HepG2 (cell line): ENCODE measurements around the gene PRAMEF12. TPM values are rescaled to one million over a fixed set of nuclear protein-coding genes. Genes with fewer than 3 reads are reported as not detected.

Source experiments
- ATAC-seq: fragments of 200-7000 bp; cut with Tn5 transposase; 3 replicates; pipeline ENCODE4 v1.9.1; 2020; ENCODE audit warnings: mild to moderate bottlenecking, moderate library complexity
- BruUV-seq: library from RNA; stranded (reverse); fragments of 400-500 nt; replicated peaks from 2 replicates; lab custom pipeline; 2021; lab: Mats Ljungman, UMichigan
- CTCF ChIA-PET: fragments of 300-600 bp; formaldehyde crosslinking; extraction: SDS; loops from one replicate; lab custom pipeline; 2021; ENCODE audit warnings: low total read pairs, inconsistent platforms, low intra/inter-chr PET ratio; lab: Yijun Ruan, JAX
- POLR2A ChIA-PET: fragments of 350-600 bp; sonication (Branson Sonifier 250); formaldehyde crosslinking; loops from one replicate; lab custom pipeline; 2020; ENCODE audit warnings: antibody characterized with exemption, inconsistent platforms; lab: Yijun Ruan, JAX
- DNase-seq: peaks from one replicate; pipeline ENCODE4 v3.0.0-alpha.2; 2015; ENCODE audit warnings: low spot score
- FAIRE-seq: peaks from 3 replicates; lab custom pipeline; 2011; peaks lifted over from hg19 to GRCh38; lab: Jason Lieb, UNC
- H2AFZ ChIP-seq: one replicate; pipeline ENCODE4 v1.6.1; 2011; ENCODE audit warnings: low read length, inconsistent platforms
- H3K27ac ChIP-seq: fragments of 300-600 bp; 3 replicates; pipeline ENCODE4 v1.8.0; 2011; ENCODE audit warnings: mixed run types, mild to moderate bottlenecking, mixed read lengths, low read length, inconsistent platforms; ENCODE audit not compliant: insufficient read depth; ENCODE audit errors: extremely low read length
- H3K27me3 ChIP-seq, 2 experiments: fragments of 200-600 bp in 1 of 2; 2 replicates in 1 of 2; 3 replicates in 1 of 2; pipeline versions ENCODE4 v1.6.0 to v1.8.0; 2011; ENCODE audit warnings: low read length in 2 of 2, mild to moderate bottlenecking in 2 of 2, moderate library complexity in 2 of 2, inconsistent platforms in 1 of 2; ENCODE audit not compliant: insufficient read depth in 2 of 2, control insufficient read depth in 1 of 2
- H3K36me3 ChIP-seq, 2 experiments: fragments of 200-600 bp in 1 of 2; replicated peaks in 1 of 2; 2 replicates in 1 of 2; 3 replicates in 1 of 2; pipeline versions ENCODE4 v1.5.1 to v1.8.0; 2011; ENCODE audit warnings: low read length in 2 of 2, inconsistent platforms in 1 of 2; ENCODE audit not compliant: insufficient read depth in 2 of 2, control insufficient read depth in 1 of 2
- H3K4me1 ChIP-seq: 2 replicates; pipeline ENCODE4 v1.5.1; 2012; ENCODE audit warnings: low read length, inconsistent platforms; ENCODE audit not compliant: insufficient read depth
- H3K4me2 ChIP-seq: 2 replicates; pipeline ENCODE4 v1.6.0; 2011; ENCODE audit warnings: low read depth, low read length, inconsistent platforms
- H3K4me3 ChIP-seq, 3 experiments: fragments of 200-600 bp in 1 of 3; sonication (generic), shearing (Covaris generic) in 1 of 3; replicated peaks in 1 of 3; 2 replicates each; pipeline ENCODE4 v1.5.1; 2011 to 2016; ENCODE audit warnings: low read length in 3 of 3, inconsistent platforms in 2 of 3, low read depth in 2 of 3, mild to moderate bottlenecking in 2 of 3, control low read depth in 1 of 3, mixed read lengths in 1 of 3; ENCODE audit not compliant: insufficient read depth in 1 of 3
- H3K79me2 ChIP-seq: one replicate; pipeline ENCODE4 v1.6.1; 2011; ENCODE audit warnings: low read length, inconsistent platforms; ENCODE audit not compliant: insufficient read depth
- H3K9ac ChIP-seq: 2 replicates; pipeline ENCODE4 v1.6.0; 2011; ENCODE audit warnings: mild to moderate bottlenecking, low read depth, low read length, inconsistent platforms; ENCODE audit not compliant: insufficient read depth
- H3K9me3 ChIP-seq: 2 replicates; pipeline ENCODE4 v1.5.1; 2012; ENCODE audit warnings: mild to moderate bottlenecking, low read length
- H4K20me1 ChIP-seq: 2 replicates; pipeline ENCODE4 v1.6.0; 2011; ENCODE audit warnings: inconsistent platforms, mild to moderate bottlenecking, low read length, moderate library complexity; ENCODE audit not compliant: insufficient read depth
- ETS1 ChIP-seq: sonication (generic); formaldehyde crosslinking; IDR thresholded peaks from 2 replicates; pipeline ENCODE4 v1.4.0; 2020; ENCODE audit warnings: missing genetic modification reagents
- NCOA1 ChIP-seq: sonication (generic); formaldehyde crosslinking; IDR thresholded peaks from 2 replicates; pipeline ENCODE4 v1.9.0; 2021; ENCODE audit warnings: missing genetic modification reagents
- NKX3-1 ChIP-seq: sonication (generic); formaldehyde crosslinking; IDR thresholded peaks from 2 replicates; pipeline ENCODE4 v1.5.0; 2020; ENCODE audit warnings: missing genetic modification reagents
- PAWR ChIP-seq: sonication (generic); formaldehyde crosslinking; IDR thresholded peaks from 2 replicates; pipeline ENCODE4 v1.4.0; 2020; ENCODE audit warnings: missing genetic modification reagents, mild to moderate bottlenecking, borderline replicate concordance
- PHF21A ChIP-seq: sonication (generic); formaldehyde crosslinking; IDR thresholded peaks from 2 replicates; pipeline ENCODE4 v1.5.0; 2020; ENCODE audit warnings: mild to moderate bottlenecking, missing genetic modification reagents
- PRDM4 ChIP-seq: sonication (generic); formaldehyde crosslinking; IDR thresholded peaks from 2 replicates; pipeline ENCODE4 v1.9.0; 2021; ENCODE audit warnings: missing genetic modification reagents, borderline replicate concordance
- ZNF609 ChIP-seq: sonication (generic); formaldehyde crosslinking; IDR thresholded peaks from 2 replicates; pipeline ENCODE4 v1.4.0; 2020; ENCODE audit warnings: mild to moderate bottlenecking, missing genetic modification reagents, borderline replicate concordance
- ZNF646 ChIP-seq: sonication (generic); formaldehyde crosslinking; IDR thresholded peaks from 2 replicates; pipeline ENCODE4 v1.9.0; 2021; ENCODE audit warnings: mild to moderate bottlenecking, missing genetic modification reagents
- WGBS: methylation state at CpG from one replicate; pipeline ENCODE4 v1.1.6; 2017; ENCODE audit warnings: low lambda C conversion rate; 5-methylcytosine and 5-hydroxymethylcytosine counted together
- in situ Hi-C: cut with HindIII; loops from 2 replicates; pipeline ENCODE4 v1.10.0; 2017; ENCODE audit warnings: low pct_unique_long_range_greater_than_20kb; ENCODE audit not compliant: extremely low pct_ligation_motif_present
- intact Hi-C: fragments of 100-400 bp; cut with micrococcal nuclease; formaldehyde crosslinking; loops from one replicate; pipeline ENCODE4 v1.10.0; 2022; ENCODE audit not compliant: unreplicated experiment
- polyA plus RNA-seq, 8 experiments: library from polyadenylated mRNA; depleted of rRNA in 3 of 8; stranded (reverse) in 7 of 8; unstranded in 1 of 8; fragments of >200 nt; fragmentation: Illumina TruSeq in 4 of 8; extraction: Trizol in 4 of 8; gene quantifications; 2 replicates each; pipeline versions ENCODE4 v1.2.1 to v1.2.3, GENCODE V29; 2011 to 2016; ENCODE audit warnings: low read depth in 4 of 8, missing spikeins in 1 of 8, mixed read lengths in 1 of 8; ENCODE audit not compliant: insufficient read depth in 1 of 8
- total RNA-seq, 5 experiments: library from RNA; depleted of rRNA; stranded (reverse); fragments of >200 nt; fragmentation: Illumina TruSeq; extraction: Trizol; gene quantifications; 2 replicates each; pipeline ENCODE4 v1.2.3, GENCODE V29; 2016; ENCODE audit warnings: low read depth in 1 of 5

The PRAMEF12 gene
- total and polyA plus RNA-seq, 2 of the 13 experiments (the other 11 are each of a cell fraction or from before 2014, with no cell fraction given) = not detected

GRCh38 chr1:12799730-12800129 lies 26.2 kb downstream of the PRAMEF12 start (continued):
- TF ChIP-seq PRDM4 (no peak), ZNF646 (CRISPR knock-in tag) (no peak), NKX3-1 (CRISPR knock-in tag) (no peak)

GRCh38 chr1:12809933-12810332 lies 36.4 kb downstream of the PRAMEF12 start:
- FAIRE-seq (no peak), ATAC-seq (no peak), DNase-seq (no peak)
- Histone ChIP-seq H3K4me1 (no peaks in the 10 kb centered on the region), H3K9me3 (no peaks in the 10 kb centered on the region), H3K79me2 (no peaks in the 10 kb centered on the region), H2AFZ (no peak overlapping the region), H3K27me3 (peaks cover 1 to 3% of the 10 kb centered on the region in 2 experiments; a peak in 2 of 5 replicates), H4K20me1 (no peaks in the 10 kb centered on the region), H3K36me3 (no peaks in the 10 kb centered on the region), H3K4me3 (no peak overlapping the region), H3K9ac (no peak overlapping the region), H3K4me2 (no peak overlapping the region), H3K27ac (no peak overlapping the region)
- no TSS peak for BruUV-seq
- 0% methylated on average over 1 of the region's 1 CpG for WGBS
- in situ Hi-C loops = no loop called here
- CTCF ChIA-PET = no interaction called here
- POLR2A ChIA-PET = no interaction called here
- intact Hi-C loops = no loop called here
- TF ChIP-seq PHF21A (CRISPR knock-in tag) (no peak), PAWR (CRISPR knock-in tag) (no peak), ETS1 (CRISPR knock-in tag) (no peak), NCOA1 (no peak), ZNF609 (CRISPR knock-in tag) (no peak)
